GM12865 (cell line): ENCODE data around the gene ABI3BP.

Experiments
- DNase-seq: peaks from one replicate; pipeline ENCODE4 v3.0.0; 2010; ENCODE audit warnings: low read depth
- H3K4me3 ChIP-seq: 2 replicates; pipeline ENCODE4 v1.5.1; 2011; ENCODE audit warnings: mild to moderate bottlenecking, low read depth, low read length, control low read depth
- CTCF ChIP-seq: IDR thresholded peaks from 2 replicates; pipeline ENCODE4 v1.5.1; 2011; ENCODE audit warnings: low read length, control low read depth, low read depth, inconsistent platforms; ENCODE audit not compliant: insufficient read depth; ENCODE audit errors: missing control alignments

ABI3BP gene

GRCh38 chr3:100988080-100988479 is 5.1 kb downstream of the ABI3BP start:
- TF ChIP-seq CTCF = no peak
- no peak for DNase-seq
- no peak overlapping the region for H3K4me3 ChIP-seq

GRCh38 chr3:100984308-100984707 is 8.9 kb downstream of the ABI3BP start:
- no peak for DNase-seq
- H3K4me3 ChIP-seq = no peak overlapping the region
- no peak for TF ChIP-seq CTCF

- no peak overlapping the region for H3K4me3 ChIP-seq
- no peak for DNase-seq
- TF ChIP-seq CTCF = no peak
Observed at GRCh38 chr3:100982710-100983109, 10.5 kb downstream of the ABI3BP start.

- no peak overlapping the region for H3K4me3 ChIP-seq
- TF ChIP-seq CTCF = no peak
- no peak for DNase-seq
Observed at GRCh38 chr3:100981164-100981911, 11.9 kb downstream of the ABI3BP start.

- TF ChIP-seq CTCF = no peak
- DNase-seq = no peak
Observed at GRCh38 chr3:100978011-100978659, 15.1 kb downstream of the ABI3BP start.

GRCh38 chr3:100976611-100977010 is 16.6 kb downstream of the ABI3BP start:
- DNase-seq = no peak
- H3K4me3 ChIP-seq = no peak overlapping the region
- no peak for TF ChIP-seq CTCF

More at GRCh38 chr3:100978011-100978659, 15.1 kb downstream of the ABI3BP start:
- H3K4me3 ChIP-seq = no peak overlapping the region
